DND-41 (cell line): ENCODE results near the gene LIPF.

Experiments used
- ATAC-seq: fragments of 200-7000 bp; cut with Tn5 transposase; 3 replicates; pipeline ENCODE4 v1.9.1; 2021; ENCODE audit warnings: low read depth; ENCODE audit not compliant: insufficient read depth
- DNase-seq: peaks from one replicate; pipeline ENCODE4 v3.0.0-alpha.2; 2020
- H2AFZ ChIP-seq: 2 replicates; pipeline ENCODE4 v1.6.0; 2012; ENCODE audit warnings: low read depth, low read length
- H3K27ac ChIP-seq: 2 replicates; pipeline ENCODE4 v1.5.1; 2012; ENCODE audit warnings: low read length, inconsistent platforms
- H3K27me3 ChIP-seq: fragments of 200-600 bp; sonication (generic); 2 replicates; pipeline ENCODE4 v1.6.0; 2012; ENCODE audit warnings: low read length, mild to moderate bottlenecking, inconsistent platforms; ENCODE audit not compliant: insufficient read depth, poor library complexity
- H3K36me3 ChIP-seq: 2 replicates; pipeline ENCODE4 v1.5.1; 2012; ENCODE audit warnings: low read length, inconsistent platforms; ENCODE audit not compliant: insufficient read depth
- H3K4me1 ChIP-seq: 2 replicates; pipeline ENCODE4 v1.5.1; 2012; ENCODE audit warnings: mild to moderate bottlenecking, low read length; ENCODE audit not compliant: insufficient read depth
- H3K4me2 ChIP-seq: 2 replicates; pipeline ENCODE4 v1.6.0; 2012; ENCODE audit warnings: mild to moderate bottlenecking, moderate library complexity, low read length, inconsistent platforms; ENCODE audit not compliant: insufficient read depth
- H3K4me3 ChIP-seq, 2 experiments: fragments of 200-600 bp in 1 of 2; shearing (Covaris generic) in 1 of 2; 2 replicates each; pipeline ENCODE4 v1.5.1; 2012 to 2016; ENCODE audit warnings: inconsistent platforms in 2 of 2, low read length in 2 of 2, mild to moderate bottlenecking in 2 of 2, low read depth in 1 of 2, moderate library complexity in 1 of 2
- H3K79me2 ChIP-seq: 2 replicates; pipeline ENCODE4 v1.6.0; 2012; ENCODE audit warnings: low read length, inconsistent platforms; ENCODE audit not compliant: insufficient read depth
- H3K9ac ChIP-seq: 2 replicates; pipeline ENCODE4 v1.6.0; 2012; ENCODE audit warnings: low read depth, mild to moderate bottlenecking, inconsistent platforms, low read length, moderate library complexity
- H3K9me3 ChIP-seq: 2 replicates; pipeline ENCODE4 v1.5.1; 2012; ENCODE audit warnings: low read length, moderate library complexity, mild to moderate bottlenecking, inconsistent platforms; ENCODE audit not compliant: insufficient read depth, severe bottlenecking
- H4K20me1 ChIP-seq: 2 replicates; pipeline ENCODE4 v1.6.0; 2012; ENCODE audit warnings: low read length; ENCODE audit not compliant: insufficient read depth
- CTCF ChIP-seq: IDR thresholded peaks from 2 replicates; pipeline ENCODE4 v1.5.1; 2012; ENCODE audit warnings: borderline replicate concordance, low read length, moderate library complexity, mild to moderate bottlenecking; ENCODE audit not compliant: poor library complexity, severe bottlenecking; ENCODE audit errors: extremely low read depth
- EZH2 ChIP-seq: IDR thresholded peaks from 3 replicates; pipeline ENCODE4 v1.6.1; 2012; ENCODE audit warnings: borderline replicate concordance, low read depth, mild to moderate bottlenecking, moderate library complexity, low read length, inconsistent platforms; ENCODE audit not compliant: severe bottlenecking

The LIPF gene

GRCh38 chr10:88640186-88640585 lies 24.1 kb upstream of the LIPF start:
- H3K9me3 ChIP-seq, result no peaks in the 10 kb centered on the region
- TF ChIP-seq CTCF, result no peak
- no peak for TF ChIP-seq EZH2
- no peaks in the 10 kb centered on the region for H4K20me1 ChIP-seq
- H3K27ac ChIP-seq, result no peak overlapping the region
- DNase-seq, result no peak
- H3K79me2 ChIP-seq, result no peaks in the 10 kb centered on the region
- H3K4me1 ChIP-seq, result no peaks in the 10 kb centered on the region
- no peak overlapping the region for H3K4me2 ChIP-seq
- no peak overlapping the region for H3K4me3 ChIP-seq
- H3K27me3 ChIP-seq, result peaks cover 5% of the 10 kb centered on the region
- no peak overlapping the region for H3K9ac ChIP-seq
- no peak for ATAC-seq
- H2AFZ ChIP-seq, result no peak overlapping the region
- no peaks in the 10 kb centered on the region for H3K36me3 ChIP-seq

- H3K4me2 ChIP-seq, result no peak overlapping the region
- peaks cover 8% of the 10 kb centered on the region for H3K27me3 ChIP-seq
- no peaks in the 10 kb centered on the region for H3K79me2 ChIP-seq
- no peak overlapping the region for H3K9ac ChIP-seq
- no peak for ATAC-seq
- H3K4me1 ChIP-seq, result no peaks in the 10 kb centered on the region
- H3K9me3 ChIP-seq, result no peaks in the 10 kb centered on the region
- no peak for DNase-seq
- no peak overlapping the region for H3K4me3 ChIP-seq
- no peak overlapping the region for H3K27ac ChIP-seq
- H3K36me3 ChIP-seq, result no peaks in the 10 kb centered on the region
- no peak overlapping the region for H2AFZ ChIP-seq
- no peak for TF ChIP-seq EZH2
- no peak for TF ChIP-seq CTCF
- H4K20me1 ChIP-seq, result no peaks in the 10 kb centered on the region
Measured at GRCh38 chr10:88642209-88642608, 22.0 kb upstream of the LIPF start.

- ATAC-seq (no peak), DNase-seq (no peak)
- Histone ChIP-seq H3K9me3 (no peaks in the 10 kb centered on the region), H2AFZ (no peak overlapping the region), H3K4me1 (no peaks in the 10 kb centered on the region), H3K4me2 (no peak overlapping the region), H3K27ac (no peak overlapping the region), H3K79me2 (no peaks in the 10 kb centered on the region), H3K9ac (no peak overlapping the region), H3K36me3 (no peaks in the 10 kb centered on the region), H4K20me1 (no peaks in the 10 kb centered on the region), H3K4me3 (no peak overlapping the region), H3K27me3 (peaks cover 13% of the 10 kb centered on the region)
- TF ChIP-seq CTCF (no peak), EZH2 (no peak)
Measured at GRCh38 chr10:88642963-88643362, 21.3 kb upstream of the LIPF start.

- ATAC-seq (no peak), DNase-seq (no peak)
- no peaks in the 10 kb centered on the region for H3K36me3 ChIP-seq
- no peaks in the 10 kb centered on the region for H4K20me1 ChIP-seq
- H3K9ac ChIP-seq, result no peak overlapping the region
- no peak overlapping the region for H3K4me2 ChIP-seq
- TF ChIP-seq CTCF (no peak), EZH2 (no peak)
- no peak overlapping the region for H3K4me3 ChIP-seq
- H2AFZ ChIP-seq, result no peak overlapping the region
- peaks cover 16% of the 10 kb centered on the region for H3K27me3 ChIP-seq
- H3K4me1 ChIP-seq, result no peaks in the 10 kb centered on the region
- H3K79me2 ChIP-seq, result no peaks in the 10 kb centered on the region
- no peak overlapping the region for H3K27ac ChIP-seq
- no peaks in the 10 kb centered on the region for H3K9me3 ChIP-seq
Measured at GRCh38 chr10:88647061-88647615, 17.1 kb upstream of the LIPF start.
